Measurements from ENCODE around the gene SFXN3.

SFXN3 gene

GRCh38 chr10:101008823-101009423, 22.1 kb upstream of the SFXN3 start:
- TF ChIP-seq CTCF (IDR thresholded peaks at IDR 0.05; ENCODE audit: control extremely low read depth, extremely low read depth, low read depth, missing control alignments) = no peak
- ChIA-PET CTCF (interaction anchor here (1.0 to 8.1 kb wide), 4 partner anchors 8 to 87 kb away, joined by 3 to 96 read pairs (median 36); partner anchors contain the start of gene LZTS2), POLR2A (no interaction called here)
- no peak for DNase-seq (ENCODE audit: extremely low spot score)

- ChIA-PET CTCF (interaction anchor here (1.2 to 7.0 kb wide), 4 partner anchors 7 to 42 kb away, joined by 3 to 70 read pairs (median 6); partner anchors contain the start of genes LZTS2 and SEMA4G), POLR2A (no interaction called here)
- DNase-seq (ENCODE audit: extremely low spot score) = no peak
- TF ChIP-seq CTCF (IDR thresholded peaks at IDR 0.05; ENCODE audit: control extremely low read depth, extremely low read depth, low read depth, missing control alignments) = no peak
Observed at GRCh38 chr10:101010329-101010728, 20.7 kb upstream of the SFXN3 start.

- POLR2A ChIA-PET = no interaction called here
- TF ChIP-seq CTCF (IDR thresholded peaks at IDR 0.05; ENCODE audit: control extremely low read depth, extremely low read depth, low read depth, missing control alignments) = no peak
- DNase-seq (ENCODE audit: extremely low spot score) = no peak
- CTCF ChIA-PET = interaction anchor here (0.8 to 7.0 kb wide), 9 partner anchors 9 to 46 kb away, joined by 3 to 70 read pairs (median 5); partner anchors contain the start of genes LZTS2, MRPL43, SEMA4G and TWNK
Observed at GRCh38 chr10:101011517-101012423, 19.3 kb upstream of the SFXN3 start.

- DNase-seq (ENCODE audit: extremely low spot score) = peak; percentile 79
- ChIA-PET CTCF (interaction anchor here (0.8 to 7.0 kb wide), 6 partner anchors 10 to 47 kb away, joined by 3 to 70 read pairs (median 7); partner anchors contain the start of genes LZTS2, MRPL43, SEMA4G and TWNK), POLR2A (no interaction called here)
- peak; percentile 93 for TF ChIP-seq CTCF (IDR thresholded peaks at IDR 0.05; ENCODE audit: control extremely low read depth, extremely low read depth, low read depth, missing control alignments)
Observed at GRCh38 chr10:101012525-101013364, 18.3 kb upstream of the SFXN3 start.

GRCh38 chr10:101013365-101013825, 17.6 kb upstream of the SFXN3 start:
- DNase-seq (ENCODE audit: extremely low spot score) = no peak
- ChIA-PET POLR2A (no interaction called here), CTCF (interaction anchor here (1.0 to 7.0 kb wide), 11 partner anchors 7 to 197 kb away, joined by 3 to 111 read pairs (median 13); partner anchors contain the start of genes LZTS2, PDZD7, SEMA4G and SFXN3)
- TF ChIP-seq CTCF (IDR thresholded peaks at IDR 0.05; ENCODE audit: control extremely low read depth, extremely low read depth, low read depth, missing control alignments) = no peak

Data from GM10248 (cell line).